Endothelial cell of umbilical vein (primary cell): ENCODE measurements around the gene MPHOSPH8. TPM values are rescaled to one million over a fixed set of nuclear protein-coding genes. Genes with fewer than 3 reads are reported as not detected.

ENCODE experiments used
- BruUV-seq: library from RNA; stranded (reverse); fragments of 400-500 nt; replicated peaks from 2 replicates; lab custom pipeline; 2021; lab: Mats Ljungman, UMichigan
- CTCF ChIA-PET: fragments of 300-600, 350-600 bp; sonication (Branson Sonifier 250); formaldehyde crosslinking; loops from one replicate; lab custom pipeline; 2021; ENCODE audit warnings: antibody characterized with exemption, inconsistent platforms; lab: Charles Lee
- POLR2A ChIA-PET: fragments of 300-600, 350-600 bp; sonication (Branson Sonifier 250); formaldehyde crosslinking; loops from one replicate; lab custom pipeline; 2021; ENCODE audit warnings: antibody characterized with exemption, inconsistent platforms; lab: Charles Lee
- DNase-seq: peaks from one replicate; pipeline ENCODE4 v3.0.0-alpha.2; 2011; ENCODE audit warnings: low read depth, low spot score
- FAIRE-seq: peaks from 2 replicates; lab custom pipeline; 2011; peaks lifted over from hg19 to GRCh38; lab: Jason Lieb, UNC
- H2AFZ ChIP-seq: 2 replicates; pipeline ENCODE4 v1.6.0; 2012; ENCODE audit warnings: low read depth, low read length, control low read depth, inconsistent platforms
- H3K27ac ChIP-seq: 2 replicates; pipeline ENCODE4 v1.5.1; 2011; ENCODE audit warnings: low read depth, mild to moderate bottlenecking, control low read depth, low read length, moderate library complexity; ENCODE audit not compliant: insufficient read depth
- H3K27me3 ChIP-seq, 2 experiments: 2 replicates each; pipeline versions ENCODE4 v1.6.0 to v1.6.1; 2011; ENCODE audit warnings: low read length in 2 of 2, mixed read lengths in 1 of 2; ENCODE audit not compliant: control insufficient read depth in 2 of 2, insufficient read depth in 2 of 2
- H3K36me3 ChIP-seq, 2 experiments: 2 replicates in 1 of 2; 3 replicates in 1 of 2; pipeline ENCODE4 v1.5.1; 2011; ENCODE audit warnings: low read length in 2 of 2, mild to moderate bottlenecking in 1 of 2, moderate library complexity in 1 of 2; ENCODE audit not compliant: control insufficient read depth in 2 of 2, insufficient read depth in 2 of 2; ENCODE audit errors: extremely low read depth in 1 of 2
- H3K4me1 ChIP-seq: 3 replicates; pipeline ENCODE4 v1.5.1; 2011; ENCODE audit warnings: mild to moderate bottlenecking, low read length; ENCODE audit not compliant: control insufficient read depth, insufficient read depth; ENCODE audit errors: extremely low read depth
- H3K4me2 ChIP-seq: 2 replicates; pipeline ENCODE4 v1.6.1; 2011; ENCODE audit warnings: low read length, control low read depth, mixed read lengths; ENCODE audit not compliant: insufficient read depth
- H3K4me3 ChIP-seq, 3 experiments: fragments of 200-600 bp in 1 of 3; sonication (generic), shearing (Covaris generic) in 1 of 3; replicated peaks in 1 of 3; 2 replicates each; pipeline ENCODE4 v1.5.1; 2011 to 2016; ENCODE audit warnings: control low read depth in 3 of 3, low read length in 3 of 3, mild to moderate bottlenecking in 2 of 3, inconsistent platforms in 1 of 3, low read depth in 1 of 3, moderate library complexity in 1 of 3; ENCODE audit not compliant: insufficient read depth in 1 of 3
- H3K79me2 ChIP-seq: 2 replicates; pipeline ENCODE4 v1.6.0; 2012; ENCODE audit warnings: low read length, inconsistent platforms; ENCODE audit not compliant: control insufficient read depth, insufficient read depth
- H3K9ac ChIP-seq: replicated peaks from 2 replicates; pipeline ENCODE3; 2011; ENCODE audit warnings: low read length, control low read depth; ENCODE audit not compliant: insufficient read depth; ENCODE audit errors: extremely low read depth
- H3K9me1 ChIP-seq: replicated peaks from 3 replicates; pipeline ENCODE4 v1.6.0; 2011; ENCODE audit warnings: mild to moderate bottlenecking, low read length; ENCODE audit not compliant: control insufficient read depth, insufficient read depth; ENCODE audit errors: extremely low read depth
- H3K9me3 ChIP-seq: replicated peaks from 2 replicates; pipeline ENCODE4 v1.5.1; 2012; ENCODE audit warnings: low read length, inconsistent platforms; ENCODE audit not compliant: control insufficient read depth, insufficient read depth
- H4K20me1 ChIP-seq: replicated peaks from 2 replicates; pipeline ENCODE3; 2011; ENCODE audit warnings: mild to moderate bottlenecking, low read length; ENCODE audit not compliant: control insufficient read depth, insufficient read depth; ENCODE audit errors: extremely low read depth
- CTCF ChIP-seq, 2 donors: IDR thresholded peaks; 1 replicate in 1 of 2; 2 replicates in 1 of 2; pipeline ENCODE4 v1.5.1; 2011; ENCODE audit warnings: low read length in 2 of 2, mild to moderate bottlenecking in 2 of 2, moderate library complexity in 2 of 2, control low read depth in 1 of 2, inconsistent platforms in 1 of 2, low read depth in 1 of 2; ENCODE audit not compliant: insufficient read depth in 1 of 2; ENCODE audit errors: extremely low read depth in 1 of 2
- EZH2 ChIP-seq: IDR thresholded peaks from 2 replicates; pipeline ENCODE4 v1.6.1; 2012; ENCODE audit warnings: borderline replicate concordance, low read depth, mild to moderate bottlenecking, moderate library complexity, low read length, inconsistent platforms; ENCODE audit not compliant: severe bottlenecking
- FOS ChIP-seq: IDR thresholded peaks from 2 replicates; pipeline ENCODE4 v1.6.1; 2011; ENCODE audit warnings: mild to moderate bottlenecking, low read length, moderate library complexity, borderline replicate concordance; ENCODE audit not compliant: insufficient read depth
- GATA2 ChIP-seq: IDR thresholded peaks from 2 replicates; pipeline ENCODE4 v1.7.0; 2011; ENCODE audit warnings: low read depth, mild to moderate bottlenecking, moderate library complexity, mixed read lengths, low read length; ENCODE audit not compliant: insufficient read length, insufficient read depth
- JUN ChIP-seq: IDR thresholded peaks from 2 replicates; pipeline ENCODE4 v1.6.1; 2011; ENCODE audit warnings: borderline replicate concordance, low read depth; ENCODE audit not compliant: insufficient read length, insufficient read depth
- MAX ChIP-seq: IDR thresholded peaks from 2 replicates; pipeline ENCODE4 v1.6.1; 2011; ENCODE audit not compliant: insufficient read depth, insufficient read length
- MYC ChIP-seq: IDR thresholded peaks from one replicate; pipeline ENCODE4 v1.6.1; 2011; ENCODE audit warnings: mild to moderate bottlenecking, low read depth, low read length
- POLR2A ChIP-seq: IDR thresholded peaks from 2 replicates; pipeline ENCODE4 v1.6.1; 2012; ENCODE audit warnings: low read depth, mild to moderate bottlenecking, control low read depth, low read length
- POLR2AphosphoS5 ChIP-seq: IDR thresholded peaks from 2 replicates; pipeline ENCODE4 v1.6.1; 2012; ENCODE audit warnings: low read depth, mild to moderate bottlenecking, control low read depth, low read length, moderate library complexity; ENCODE audit not compliant: insufficient read depth
- dilution Hi-C: fragments of 300-500 bp; cut with MboI; formaldehyde crosslinking; loops from one replicate; pipeline ENCODE4 v1.15.0; 2019; ENCODE audit warnings: low sequenced_read_pairs; ENCODE audit not compliant: extremely low pct_ligation_motif_present
- intact Hi-C: fragments of 100-400 bp; cut with micrococcal nuclease; formaldehyde crosslinking; loops from one replicate; pipeline ENCODE4 v1.10.0; 2022
- polyA plus RNA-seq, 4 experiments: library from polyadenylated mRNA; depleted of rRNA in 3 of 4; stranded (reverse) in 3 of 4; unstranded in 1 of 4; fragments of >200 nt; gene quantifications; 2 replicates each; pipeline versions ENCODE4 v1.2.1 to v1.2.3, GENCODE V29; 2011 to 2012; ENCODE audit warnings: missing spikeins in 1 of 4
- total RNA-seq: library from RNA; stranded (reverse); gene quantifications from 2 replicates; pipeline ENCODE4 v1.2.3, GENCODE V29; 2021

The MPHOSPH8 gene
- total and polyA plus RNA-seq, 2 donors (not counting 3 experiments of a cell fraction or from before 2014, with no cell fraction given), result 16.2 to 31.5 TPM

GRCh38 chr13:19672990-19673389, 39.5 kb downstream of the MPHOSPH8 start:
- Histone ChIP-seq H3K27me3 (no peaks in the 10 kb centered on the region), H3K27ac (no peak overlapping the region), H2AFZ (no peak overlapping the region), H3K4me3 (no peak overlapping the region), H3K4me2 (no peak overlapping the region), H3K9ac (no peak overlapping the region), H3K79me2 (peaks cover 7% of the 10 kb centered on the region), H3K4me1 (peaks cover 15% of the 10 kb centered on the region), H3K36me3 (peaks cover 14 to 16% of the 10 kb centered on the region in 2 experiments), H3K9me3 (no peaks in the 10 kb centered on the region), H3K9me1 (no peaks in the 10 kb centered on the region), H4K20me1 (no peaks in the 10 kb centered on the region)
- BruUV-seq, result no TSS peak
- POLR2A ChIA-PET, result interaction anchor here (0.7 kb wide), 1 partner anchor 15 kb away, joined by 8 read pairs; no protein-coding TSS in a partner anchor
- DNase-seq, result no peak
- TF ChIP-seq EZH2, result no peak
- TF ChIP-seq FOS, result no peak
- no peak for TF ChIP-seq MYC
- no peak for TF ChIP-seq GATA2
- TF ChIP-seq POLR2A, result no peak
- no peak for TF ChIP-seq MAX
- no peak for TF ChIP-seq JUN
- no peak for TF ChIP-seq POLR2AphosphoS5
- no peak for TF ChIP-seq CTCF (IDR thresholded peaks at IDR 0.05; ENCODE audit: extremely low read depth in 1 of 2, insufficient read depth in 1 of 2, low read depth in 1 of 2, low read length in 2 of 2)
- intact Hi-C loops, result loop anchor here (10.0 kb wide), 1 partner anchor 112 kb away; the partner anchor contains the start of gene PSPC1
- dilution Hi-C loops, result no loop called here
- CTCF ChIA-PET, result no interaction called here
- no peak for FAIRE-seq
